GM12874 (cell line): ENCODE measurements around the gene SMG7.

Experiments
- CTCF ChIP-seq: IDR thresholded peaks from 2 replicates; pipeline ENCODE4 v1.5.1; 2011; ENCODE audit warnings: low read depth, mild to moderate bottlenecking, control low read depth, low read length, moderate library complexity; ENCODE audit not compliant: insufficient read depth

The SMG7 gene

GRCh38 chr1:183454377-183454776 lies 17.9 kb upstream of the SMG7 start:
- no peak for TF ChIP-seq CTCF

- no peak for TF ChIP-seq CTCF
These were observed 15.5 kb upstream of the SMG7 start for GRCh38 chr1:183456826-183457225.

GRCh38 chr1:183457449-183457848 lies 14.8 kb upstream of the SMG7 start:
- no peak for TF ChIP-seq CTCF

DNA sequence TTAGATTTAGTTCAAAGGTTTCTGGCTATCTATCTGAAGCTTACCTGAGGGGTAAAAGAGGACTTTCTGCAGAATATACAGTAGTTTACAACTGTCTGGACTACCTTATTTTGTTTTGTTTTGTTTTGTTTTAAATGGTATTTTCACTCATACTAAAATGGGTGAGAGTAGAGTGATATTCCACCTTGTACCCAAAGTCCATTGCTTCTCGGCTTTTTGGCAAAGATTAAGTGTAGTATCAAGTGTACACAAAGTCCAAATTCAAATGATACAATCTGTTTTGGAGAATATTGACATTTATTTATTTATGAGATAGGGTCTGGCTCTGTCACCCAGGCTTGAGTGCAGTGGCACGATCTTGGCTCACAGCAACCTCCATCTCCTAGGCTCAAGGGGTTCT lies 11.7 kb upstream of the SMG7 start:
- no peak for TF ChIP-seq CTCF

DNA sequence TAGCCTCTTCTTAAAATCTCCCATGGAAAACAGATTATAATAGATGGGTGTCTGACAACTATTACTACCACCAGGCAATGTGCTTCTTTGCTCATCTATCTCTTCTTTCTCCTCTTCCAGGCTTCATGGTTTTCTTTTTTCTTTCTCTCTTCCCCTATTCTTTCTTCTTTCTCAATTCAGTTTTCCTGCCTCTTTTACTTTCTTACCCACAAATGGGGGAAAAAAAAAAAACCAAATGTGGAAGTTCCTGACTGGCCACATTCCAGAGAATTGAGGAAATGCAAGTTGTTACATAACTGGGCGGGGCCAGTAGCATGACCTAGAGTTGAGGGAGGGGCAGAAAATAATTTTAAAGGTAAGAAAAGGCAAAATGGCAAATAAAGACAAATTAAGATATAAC lies 10.9 kb upstream of the SMG7 start:
- TF ChIP-seq CTCF = no peak

GRCh38 chr1:183463566-183463965 lies 8.7 kb upstream of the SMG7 start:
- TF ChIP-seq CTCF = no peak

DNA sequence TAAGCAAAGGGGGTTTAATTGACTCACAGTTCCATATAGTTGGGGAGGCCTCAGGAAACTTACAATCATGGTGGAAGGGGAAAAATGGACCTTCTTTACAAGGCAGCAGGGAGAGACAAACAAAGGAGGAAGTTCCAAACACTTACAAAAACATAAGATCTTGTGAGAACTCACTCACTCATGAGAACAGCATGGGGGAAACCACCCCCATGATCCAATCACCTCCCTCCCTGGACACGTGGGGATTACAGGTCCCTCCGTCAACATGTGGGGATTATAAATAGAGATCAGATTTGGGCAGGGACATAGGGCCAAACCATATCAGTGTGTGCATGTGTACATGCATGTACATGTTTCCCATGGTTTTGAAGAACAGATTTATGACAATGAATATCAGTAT lies 5.5 kb upstream of the SMG7 start:
- TF ChIP-seq CTCF = no peak

- TF ChIP-seq CTCF = no peak
These were observed 4.6 kb upstream of the SMG7 start for GRCh38 chr1:183467687-183468086.
